Measurements from ENCODE around the gene NR6A1.

The NR6A1 gene

DNA sequence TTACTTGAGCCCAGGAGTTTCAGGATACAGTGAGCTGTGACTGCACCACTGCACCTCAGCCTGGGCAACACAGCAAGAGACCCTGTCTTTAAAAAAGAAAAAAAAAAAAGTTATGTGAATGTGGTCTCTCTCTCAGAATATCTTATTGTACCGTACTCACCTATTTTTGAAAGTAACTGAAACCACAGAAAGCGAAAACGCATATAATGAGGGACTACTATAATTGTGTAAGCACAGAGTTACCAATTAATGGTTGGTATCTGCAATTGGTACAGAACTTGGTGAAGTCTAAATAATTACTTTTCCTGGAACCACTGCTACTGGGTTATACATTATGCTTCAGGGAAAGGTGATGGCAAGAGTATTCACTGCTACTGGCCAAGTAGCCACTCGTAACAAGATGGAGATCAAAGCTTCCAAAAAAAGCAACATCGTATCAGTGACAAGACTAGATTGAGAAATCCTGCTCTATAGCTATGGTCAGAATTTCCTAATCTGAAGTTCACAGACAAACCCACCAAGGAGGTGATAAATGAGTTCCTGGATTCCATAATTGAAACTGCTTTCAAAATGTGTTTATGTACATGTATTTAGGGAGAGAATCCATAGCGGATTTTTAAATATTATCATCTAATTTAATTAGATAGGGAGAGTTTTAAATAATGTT is 82.7 kb downstream of the NR6A1 start:
- no peak for DNase-seq (ENCODE audit: low read depth in 2 of 2)

DNA sequence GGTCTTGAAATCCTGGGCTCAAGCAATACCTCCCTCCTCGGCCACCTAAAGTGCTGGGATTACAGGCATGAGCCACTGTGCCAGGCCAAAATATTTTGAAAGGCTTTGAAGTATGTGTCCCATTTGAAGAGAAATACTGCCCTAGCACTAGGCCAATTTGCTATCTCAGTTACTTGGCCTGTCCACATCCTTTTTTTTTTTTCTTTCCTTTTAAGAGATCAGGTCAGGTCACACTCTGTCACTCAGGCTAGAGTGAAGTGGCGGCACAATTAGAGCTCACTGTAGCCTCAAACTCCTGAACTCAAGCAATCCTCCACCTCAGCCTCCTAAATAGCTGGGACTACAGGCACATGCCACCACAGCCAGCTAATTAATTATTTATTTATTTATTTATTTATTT is 84.2 kb downstream of the NR6A1 start:
- DNase-seq (ENCODE audit: low read depth in 2 of 2), result no peak

DNA sequence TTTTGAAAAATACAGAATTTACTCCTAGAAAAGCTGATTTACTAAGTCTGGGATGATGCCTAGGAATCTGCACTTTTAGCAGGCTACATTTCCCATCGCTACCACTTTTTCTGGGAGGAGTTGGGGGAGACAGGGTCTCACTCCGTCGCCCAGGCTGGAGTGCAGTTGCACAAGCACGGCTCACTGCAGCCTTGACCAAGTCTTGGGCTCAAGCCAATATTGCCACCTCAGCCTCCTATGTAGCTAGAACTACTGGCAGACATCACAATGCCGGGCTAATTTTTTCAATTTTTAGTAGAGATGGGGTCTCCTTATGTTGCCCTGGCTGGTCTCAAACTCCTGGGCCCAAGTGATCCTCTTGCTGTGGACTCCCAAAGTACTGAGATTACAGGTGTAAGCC is 85.9 kb downstream of the NR6A1 start:
- DNase-seq (ENCODE audit: low read depth in 2 of 2), result no peak

DNA sequence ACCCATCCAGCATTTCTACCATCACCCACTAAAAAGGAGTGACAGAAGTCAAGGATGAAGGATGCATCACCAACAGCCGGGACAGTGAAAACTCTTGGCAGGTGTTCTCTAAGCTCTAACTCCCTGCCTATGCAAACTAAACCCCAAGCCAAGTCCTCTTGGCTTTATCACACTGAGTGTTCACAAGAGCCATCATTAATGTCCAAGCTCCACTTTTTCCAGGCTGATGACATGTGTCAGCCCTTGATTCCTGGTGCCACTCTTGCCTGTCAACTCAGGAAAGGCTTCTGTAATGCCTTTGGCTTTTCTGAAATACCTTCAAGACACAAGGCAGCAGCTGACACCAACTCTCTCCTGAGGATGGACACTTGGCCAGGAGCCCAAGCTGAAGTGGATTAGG is 86.9 kb downstream of the NR6A1 start:
- DNase-seq (ENCODE audit: low read depth in 2 of 2), result no peak

DNA sequence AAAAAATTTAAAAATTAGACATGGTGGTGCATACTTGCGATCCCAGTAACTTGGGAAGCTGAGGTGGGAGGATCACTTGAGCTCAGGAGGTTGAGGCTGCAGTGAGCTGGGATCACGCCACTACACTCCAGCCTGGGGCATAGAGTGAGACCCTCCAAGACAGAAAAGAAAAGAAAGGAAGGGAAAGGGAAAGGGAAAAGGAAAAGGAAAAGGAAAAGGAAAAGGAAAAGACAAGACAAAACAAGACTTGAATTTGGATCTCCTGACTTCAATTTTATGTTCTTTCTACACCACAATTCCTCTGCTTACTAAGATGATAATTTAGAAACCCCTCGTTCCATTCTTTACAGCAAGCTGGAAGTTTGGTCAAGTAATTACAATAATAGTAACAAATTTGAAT is 88.1 kb downstream of the NR6A1 start:
- no peak for DNase-seq (ENCODE audit: low read depth in 2 of 2)

DNA sequence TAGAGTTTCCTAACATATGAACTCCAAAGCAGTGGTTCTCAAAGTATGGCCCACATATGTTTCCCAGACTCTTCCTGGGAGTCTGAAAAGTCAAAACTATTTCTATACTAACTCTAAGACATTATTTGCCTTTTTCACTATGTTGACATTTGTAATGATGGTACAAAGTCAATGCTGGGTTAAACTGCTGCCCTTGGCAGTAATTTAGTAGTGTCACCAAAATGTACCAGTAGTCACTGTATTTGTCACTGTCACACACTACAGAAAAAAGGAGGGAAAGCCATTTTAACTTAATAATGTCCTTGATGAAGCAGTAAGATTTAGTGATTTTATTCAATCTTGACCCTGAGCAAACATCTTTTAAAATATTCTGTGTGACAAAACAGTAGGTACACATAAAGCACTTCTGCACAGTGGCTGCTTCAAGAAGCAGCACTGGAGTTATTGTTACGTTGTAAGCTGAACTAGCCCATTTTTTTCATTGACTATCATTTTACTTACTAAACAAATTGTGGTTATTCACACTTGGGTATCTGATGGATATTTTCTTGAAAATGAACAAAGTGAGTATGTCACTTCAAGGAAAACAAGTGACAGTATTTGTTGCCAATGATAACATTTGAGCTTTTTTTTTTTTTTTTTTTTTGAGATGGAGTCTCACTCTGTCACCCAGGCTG is 90.3 kb downstream of the NR6A1 start:
- DNase-seq (ENCODE audit: low read depth in 2 of 2), result no peak

DNA sequence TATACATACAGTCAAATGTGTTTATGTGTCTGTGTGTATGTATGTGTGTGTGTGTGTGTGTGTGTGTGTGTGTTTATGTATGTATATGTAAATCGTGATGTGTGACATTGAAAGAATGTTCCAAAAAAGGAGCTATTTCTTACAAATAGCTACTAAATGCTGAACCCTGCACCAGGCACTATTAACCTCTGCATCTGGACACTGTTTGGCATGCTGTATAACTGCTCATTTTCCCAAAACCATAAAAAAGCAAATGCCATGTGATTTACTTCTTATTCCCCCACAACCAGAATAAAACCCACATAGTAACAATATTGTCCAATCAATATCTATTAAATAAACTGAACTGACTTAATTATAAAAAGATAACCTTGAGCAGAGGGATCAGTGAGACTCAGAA is 91.1 kb downstream of the NR6A1 start:
- no peak for DNase-seq (ENCODE audit: low read depth in 2 of 2)

DNA sequence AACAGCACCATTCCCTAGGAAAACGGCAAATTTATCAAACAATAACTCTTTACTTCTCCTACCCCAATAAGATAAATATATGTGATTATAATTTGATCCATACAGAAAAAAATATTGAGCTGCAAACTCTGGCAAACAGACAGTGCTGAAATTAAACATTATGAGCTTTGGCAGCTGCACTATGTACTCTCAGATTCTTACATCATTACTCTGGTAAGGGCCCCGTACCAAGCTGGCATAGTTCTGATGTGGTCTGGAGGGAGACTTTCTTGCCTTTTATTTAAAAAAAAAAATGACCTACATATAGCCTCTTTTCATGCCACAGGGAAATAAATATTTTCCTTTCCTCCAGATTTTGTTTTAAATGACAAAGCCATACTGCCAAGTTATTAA is 95.0 kb downstream of the NR6A1 start:
- DNase-seq (ENCODE audit: low read depth in 2 of 2), result no peak

DNA sequence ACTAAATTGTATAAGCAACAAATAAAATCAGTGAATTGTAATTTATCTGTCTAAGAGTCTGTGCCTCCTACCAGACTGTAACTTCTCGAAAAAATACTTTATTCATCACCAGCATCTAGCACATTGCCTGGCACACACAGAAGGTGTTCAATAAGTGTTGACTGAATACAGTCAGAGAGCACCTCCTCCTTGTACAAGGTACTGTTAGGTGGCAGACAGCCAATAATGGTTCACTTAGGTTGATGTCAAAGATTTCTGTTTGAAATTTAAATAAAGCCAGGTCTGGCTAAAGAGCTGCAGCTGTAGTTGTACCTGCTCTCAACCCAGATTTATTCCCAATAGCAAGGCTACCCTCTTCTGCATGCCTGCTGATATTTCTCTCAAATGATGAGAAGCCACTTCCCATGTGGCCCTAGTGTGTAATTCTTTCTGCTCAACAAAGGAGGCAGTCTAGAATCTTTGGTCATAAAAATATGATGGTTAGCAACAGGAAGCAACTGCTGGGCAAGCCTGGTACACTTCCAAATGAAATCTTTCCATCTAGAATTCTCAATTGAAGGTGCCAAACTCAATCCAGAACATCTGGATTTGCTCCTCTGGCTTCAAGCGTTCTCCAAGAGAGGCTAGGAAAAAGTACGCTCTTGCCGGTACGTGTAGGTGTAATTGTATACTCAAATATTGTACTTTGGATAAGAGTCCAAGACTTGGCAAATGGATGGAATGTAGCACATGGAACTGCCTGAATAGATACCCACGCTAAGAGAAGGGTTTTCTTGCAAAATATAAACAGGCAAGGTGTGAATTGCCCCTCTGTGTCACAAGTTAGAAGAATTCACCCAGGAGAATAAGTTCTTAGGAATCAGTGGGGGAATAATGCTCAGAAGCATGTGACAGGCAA is 95.6 kb downstream of the NR6A1 start:
- no peak for DNase-seq (ENCODE audit: low read depth in 2 of 2)

DNA sequence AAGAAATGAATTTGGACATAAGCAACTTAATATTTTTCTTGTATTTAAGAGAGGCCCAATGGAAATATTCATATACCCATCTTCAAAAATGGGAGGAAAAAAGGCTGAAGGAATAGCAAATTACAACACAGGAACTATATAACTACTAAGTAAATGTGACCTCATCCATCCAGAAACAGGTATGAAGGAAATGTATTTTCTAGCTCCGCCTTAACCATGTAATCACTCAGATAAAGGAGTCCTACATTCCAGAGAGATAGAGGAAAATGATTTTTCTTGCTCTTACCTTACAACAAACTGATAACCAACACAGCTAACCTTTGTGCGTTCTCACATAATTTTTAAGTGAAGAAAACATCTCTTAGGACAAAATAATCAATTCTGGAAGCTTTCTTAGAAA is 96.5 kb downstream of the NR6A1 start:
- DNase-seq (ENCODE audit: low read depth in 2 of 2), result no peak

DNA sequence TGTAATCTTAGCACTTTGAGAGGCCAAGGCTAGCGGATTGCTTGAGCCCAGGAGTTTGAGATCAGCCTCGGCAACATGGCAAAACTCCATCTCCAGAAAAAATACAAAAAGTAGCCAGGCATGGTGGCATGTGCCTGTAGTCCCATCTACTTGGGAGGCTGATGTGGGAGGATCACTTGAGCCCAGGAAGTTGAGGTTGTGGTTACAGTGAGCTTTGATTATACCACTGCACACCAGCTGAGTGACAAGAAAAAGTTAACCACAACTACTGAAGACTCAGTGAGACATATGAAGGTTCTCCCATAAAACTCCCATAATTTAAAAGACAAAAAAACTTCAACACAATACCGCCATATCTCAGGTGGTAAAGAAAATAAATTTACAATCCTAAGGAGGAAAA is 98.0 kb downstream of the NR6A1 start:
- DNase-seq (ENCODE audit: low read depth in 2 of 2), result no peak

DNA sequence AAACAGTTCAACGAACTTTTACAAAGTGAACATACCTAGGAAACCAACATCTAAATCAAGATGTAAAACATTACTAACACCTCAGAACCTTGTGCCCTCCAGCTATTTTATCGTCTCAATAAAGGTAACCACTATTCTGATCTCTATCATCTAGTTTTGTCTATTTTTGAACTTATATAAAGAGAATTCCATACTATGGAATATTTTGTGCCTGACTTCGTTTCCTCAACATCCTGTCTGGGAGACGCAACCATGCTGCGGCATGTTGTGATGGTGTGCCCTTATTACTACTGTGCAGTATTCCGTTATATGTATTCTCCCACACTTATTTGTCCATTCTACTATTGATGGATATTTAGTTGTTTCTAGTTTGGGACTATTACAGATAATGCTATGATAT is 99.2 kb downstream of the NR6A1 start:
- DNase-seq (ENCODE audit: low read depth in 2 of 2), result no peak

DNA sequence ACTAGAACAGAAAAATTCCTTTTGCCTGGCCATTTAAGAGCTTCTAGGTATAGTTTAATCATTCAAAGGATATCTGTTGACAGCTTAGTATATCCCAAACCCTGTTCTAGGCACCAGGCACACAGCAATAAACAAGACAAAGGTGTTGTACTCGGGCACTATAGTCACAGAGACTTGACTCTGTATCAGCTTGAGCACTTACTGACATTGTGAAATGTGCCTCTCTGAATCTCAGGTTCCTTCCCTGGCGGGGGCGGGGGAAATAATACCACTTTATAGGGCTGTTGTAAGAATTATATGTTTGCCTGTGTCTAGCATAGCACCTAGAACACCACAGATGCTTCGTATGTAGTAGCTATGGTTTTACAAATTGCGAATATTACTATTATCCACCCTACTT is 104.5 kb downstream of the NR6A1 start:
- DNase-seq (ENCODE audit: low read depth in 2 of 2), result no peak

DNA sequence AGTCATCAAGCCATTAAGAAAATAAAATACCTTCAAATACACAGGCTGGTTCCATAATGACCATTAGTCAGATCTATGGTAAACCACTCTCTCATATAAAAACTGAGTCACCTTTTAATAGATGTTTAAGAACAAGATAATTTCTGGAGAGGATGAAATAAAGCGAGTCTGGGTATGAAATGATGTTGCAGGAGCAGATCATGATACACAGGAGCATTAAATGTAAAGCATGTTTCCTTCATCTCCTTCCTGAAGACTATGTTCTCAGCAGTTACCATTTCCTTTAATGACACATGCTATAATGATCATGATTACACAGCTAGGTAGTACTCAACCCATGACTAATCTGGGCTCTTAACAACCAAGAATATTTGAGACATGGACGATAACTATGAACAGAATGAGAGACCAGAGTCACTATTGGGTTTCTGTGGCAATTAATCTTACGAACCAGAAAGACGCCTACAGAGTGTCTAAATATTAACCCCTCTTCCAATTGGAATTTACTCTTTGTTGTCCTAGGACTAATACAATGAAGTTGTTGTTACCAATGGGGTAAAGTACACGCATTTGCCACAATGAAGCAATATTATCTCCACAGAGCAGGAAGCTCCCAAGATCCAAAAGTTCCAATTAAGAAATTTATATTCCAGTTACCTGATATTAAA is 105.6 kb downstream of the NR6A1 start:
- DNase-seq (ENCODE audit: low read depth in 2 of 2), result no peak

DNA sequence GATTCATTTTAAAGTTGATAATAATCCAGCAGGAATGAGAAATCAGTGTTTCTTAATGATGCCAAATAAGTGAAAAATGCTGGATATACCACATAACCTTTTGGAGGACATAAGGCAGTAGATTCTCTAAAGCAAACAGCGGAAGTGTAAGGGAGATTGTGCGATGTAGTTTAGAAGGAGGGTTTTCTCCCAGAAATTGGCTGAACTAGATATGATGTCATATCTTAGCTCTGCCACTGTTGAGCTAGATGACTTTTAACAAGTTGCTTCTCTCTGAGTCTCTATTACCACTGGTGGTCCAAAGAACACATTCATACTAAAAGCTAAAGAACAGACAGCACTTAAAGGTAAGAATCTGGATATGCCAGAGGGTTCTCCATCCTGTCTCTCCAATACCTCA is 107.0 kb downstream of the NR6A1 start:
- no peak for DNase-seq (ENCODE audit: low read depth in 2 of 2)

DNA sequence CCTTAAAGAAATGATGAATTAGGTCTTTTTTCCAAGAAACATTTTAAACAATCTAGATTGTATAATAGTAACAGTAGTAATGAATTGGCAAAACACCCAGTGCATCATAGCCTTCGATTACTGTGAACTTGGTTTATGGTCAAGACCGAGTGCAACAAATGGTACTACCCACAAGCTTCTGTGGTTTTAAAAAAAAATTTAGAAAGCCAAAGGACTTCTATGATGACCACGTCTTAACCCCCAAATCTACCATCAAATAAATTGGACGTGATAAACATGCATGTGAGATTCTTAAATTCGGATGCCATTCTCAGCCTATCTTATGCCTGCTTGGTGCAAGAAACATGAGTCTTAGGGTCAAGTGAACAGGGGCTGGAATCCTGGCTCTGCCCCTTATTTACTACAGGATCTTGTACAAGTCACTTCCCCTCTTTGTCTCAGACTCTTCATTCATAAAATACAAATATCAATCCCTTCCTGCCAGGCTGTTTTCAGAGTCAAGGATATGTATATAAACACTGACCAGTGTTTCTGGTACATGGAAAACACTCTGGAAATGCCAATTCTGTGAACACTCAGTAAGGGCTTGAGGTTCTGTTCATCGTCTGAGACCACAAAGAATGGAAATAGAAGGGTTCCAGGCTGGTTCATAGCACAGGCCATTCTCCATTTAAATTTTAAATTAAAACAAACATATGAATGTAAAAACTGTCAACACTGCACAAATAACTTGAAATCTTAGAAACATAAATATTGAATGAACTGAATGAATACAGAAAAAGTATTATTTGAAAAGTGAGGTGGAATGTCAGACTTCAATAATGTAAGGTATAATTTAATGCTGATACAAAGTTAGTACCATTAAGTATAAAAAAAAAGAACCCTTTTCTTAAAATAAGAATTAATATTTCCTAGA is 107.8 kb downstream of the NR6A1 start:
- no peak for DNase-seq (ENCODE audit: low read depth in 2 of 2)

DNA sequence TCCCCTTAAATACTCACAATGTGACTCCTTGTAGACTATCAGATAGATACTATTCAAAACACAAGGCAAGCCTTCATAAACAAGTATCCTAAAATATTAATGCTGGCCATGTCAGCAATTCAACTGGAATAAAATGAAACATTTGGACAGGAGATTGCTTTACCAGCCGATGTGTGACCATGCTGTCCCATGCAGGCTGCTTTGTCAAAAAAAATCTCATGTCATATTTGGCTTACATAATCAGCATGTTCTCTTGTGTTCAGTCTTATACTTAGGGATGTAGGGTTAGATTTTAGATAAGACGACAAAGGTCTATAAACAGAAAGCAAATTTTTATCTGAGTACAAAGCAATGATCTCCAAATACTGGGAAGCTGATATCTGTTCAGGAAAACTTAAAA is 108.5 kb downstream of the NR6A1 start:
- no peak for DNase-seq (ENCODE audit: low read depth in 2 of 2)

DNA sequence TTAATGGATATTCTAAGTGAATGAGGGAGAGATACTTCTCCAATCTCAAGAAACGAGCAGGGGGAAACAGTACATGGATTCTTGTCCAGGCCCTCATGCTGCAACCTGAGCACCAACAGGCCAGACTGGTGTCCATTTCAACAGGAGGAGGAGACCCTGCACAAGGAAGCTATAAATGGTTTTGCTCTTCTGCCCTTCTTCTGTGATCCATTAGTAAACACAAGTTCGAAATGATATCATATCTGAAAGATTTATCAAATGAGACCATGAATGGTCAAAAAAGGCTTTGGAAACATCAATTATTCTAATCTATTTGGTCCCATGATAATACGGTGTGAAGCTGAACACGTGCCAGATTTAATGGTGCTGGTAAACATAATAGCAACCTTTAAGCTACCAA is 109.8 kb downstream of the NR6A1 start:
- DNase-seq (ENCODE audit: low read depth in 2 of 2), result no peak

DNA sequence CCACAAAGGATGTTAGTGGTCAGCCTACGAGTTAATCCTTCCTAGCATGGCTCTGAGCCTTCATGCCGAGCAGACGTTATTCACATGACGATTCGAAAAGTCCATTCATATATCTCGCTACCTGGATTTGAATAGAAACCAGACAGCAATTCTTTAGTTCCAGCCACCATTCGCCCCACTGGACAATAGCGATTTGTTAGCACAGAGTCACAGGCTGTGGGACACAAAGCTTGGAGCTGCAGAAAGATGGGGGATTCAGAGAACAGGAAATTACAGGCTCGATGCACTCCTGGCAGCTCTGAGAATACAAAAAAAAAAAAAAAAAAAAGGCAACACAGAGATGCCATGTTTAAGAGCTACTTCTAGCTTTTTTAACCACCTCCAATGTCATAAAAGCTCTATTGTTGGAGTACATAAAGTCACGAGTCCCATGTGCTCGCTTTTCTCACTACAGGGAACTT is 110.7 kb downstream of the NR6A1 start:
- no peak for DNase-seq (ENCODE audit: low read depth in 2 of 2)

DNA sequence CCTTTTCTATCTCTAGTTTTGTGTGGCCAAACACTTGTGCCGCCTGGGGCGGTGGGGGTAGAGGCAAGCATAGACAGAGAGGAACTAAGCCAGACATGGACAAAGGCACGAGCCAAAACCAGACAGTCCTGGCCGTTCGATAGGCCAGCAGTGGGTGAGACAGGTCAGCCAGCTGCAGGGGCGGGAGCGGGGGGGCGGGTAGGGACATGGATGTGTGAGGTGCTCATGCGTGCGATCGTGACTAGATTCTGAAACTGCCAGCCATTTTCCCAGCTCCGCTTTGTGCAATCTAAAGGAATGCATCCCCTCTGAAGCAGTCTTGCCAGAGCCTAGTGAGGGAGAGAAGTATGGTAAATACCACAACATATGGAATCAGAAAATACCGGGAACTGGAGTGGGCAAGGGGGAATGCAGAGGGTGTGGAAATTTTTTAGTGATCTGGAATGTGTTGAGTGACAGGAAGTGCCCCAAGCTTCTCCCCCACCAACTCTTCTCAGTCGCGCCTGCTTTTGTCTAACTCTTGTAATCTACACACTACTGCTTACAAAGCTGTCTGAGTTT is 111.9 kb downstream of the NR6A1 start:
- DNase-seq (ENCODE audit: low read depth in 2 of 2), result peak; percentile 21 to 34

Measured in stimulated activated CD8-positive, alpha-beta memory T cell treated with anti-CD3 and anti-CD28 coated beads, Interleukin-15, amount 100 ng/mL, for 48 hours (primary cell).